ENCODE results near the gene PPP1R16B.

PPP1R16B gene

DNA sequence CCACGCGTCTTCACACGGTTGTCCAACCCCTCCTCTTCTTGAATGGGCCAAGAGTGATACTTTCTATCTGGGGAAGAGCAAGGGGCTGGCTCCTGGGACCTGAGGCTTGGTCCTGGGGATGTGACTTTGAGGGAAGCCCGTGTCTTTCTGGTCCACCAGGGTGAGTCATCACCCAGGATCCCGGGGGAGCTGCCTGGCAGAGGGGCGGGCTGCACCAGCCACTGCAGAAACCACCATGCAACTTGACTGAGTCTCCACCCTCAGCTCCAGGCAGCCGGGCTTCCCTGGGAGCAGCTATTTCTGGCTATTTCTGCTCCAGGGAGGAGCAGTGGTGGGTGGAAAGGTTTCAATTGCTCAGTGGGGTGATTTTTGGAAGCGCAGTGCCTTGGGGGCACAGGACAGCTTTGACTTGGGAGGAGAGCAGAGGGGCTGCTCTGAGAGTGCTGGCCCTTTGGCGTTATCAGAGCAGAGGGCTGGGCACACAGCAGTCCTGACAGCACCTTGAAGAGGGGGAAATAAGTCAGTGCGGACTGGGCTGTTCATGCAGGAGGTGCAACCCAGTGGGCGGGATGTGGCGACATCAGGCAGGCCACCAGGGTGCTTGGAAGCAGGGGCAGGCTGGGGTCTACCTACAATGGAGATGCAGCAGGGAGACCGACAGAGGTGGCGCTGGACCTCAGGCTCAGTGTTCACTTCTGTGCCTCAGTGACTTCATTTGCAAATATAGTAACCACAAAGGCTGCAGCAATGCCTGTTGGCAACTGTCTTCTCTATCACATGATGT is 75.6 kb downstream of the PPP1R16B start:
- no peak for DNase-seq

DNA sequence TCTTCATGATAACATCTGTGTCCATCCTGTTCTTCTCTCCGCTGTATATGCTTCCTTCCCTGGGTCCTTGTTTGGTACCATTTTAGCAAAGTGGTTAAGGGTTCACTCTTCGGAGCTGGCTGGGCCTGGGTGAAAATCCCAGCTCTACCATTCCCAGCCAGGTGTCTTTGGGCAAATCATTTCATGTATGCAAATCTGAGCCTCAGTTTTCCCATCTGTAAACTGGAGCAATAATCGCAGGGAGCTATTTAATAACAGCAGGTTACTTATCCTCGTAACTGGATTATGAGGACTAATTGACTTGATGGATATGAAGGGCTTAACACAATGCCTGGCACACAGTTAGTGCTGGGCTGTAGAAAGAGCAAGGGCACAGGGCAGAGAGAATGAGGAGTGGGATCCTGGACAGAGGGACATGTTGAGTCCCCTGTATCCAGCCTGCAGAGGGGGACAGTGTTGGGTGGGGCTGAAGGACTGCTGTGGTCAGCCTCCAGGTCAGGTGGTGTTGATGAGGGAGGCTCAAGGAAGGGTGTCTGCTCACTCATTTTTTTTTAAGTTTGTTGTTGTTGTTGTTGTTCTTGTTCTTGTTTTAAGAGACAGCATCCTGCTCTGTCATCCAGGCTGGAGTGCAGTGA is 76.4 kb downstream of the PPP1R16B start:
- no peak for DNase-seq

- no peak for DNase-seq
These were observed 77.1 kb downstream of the PPP1R16B start for GRCh38 chr20:38882600-38882999.

GRCh38 chr20:38883081-38883980 is 77.8 kb downstream of the PPP1R16B start:
- DNase-seq = no peak

GRCh38 chr20:38883981-38884733 is 78.7 kb downstream of the PPP1R16B start:
- DNase-seq = no peak

DNA sequence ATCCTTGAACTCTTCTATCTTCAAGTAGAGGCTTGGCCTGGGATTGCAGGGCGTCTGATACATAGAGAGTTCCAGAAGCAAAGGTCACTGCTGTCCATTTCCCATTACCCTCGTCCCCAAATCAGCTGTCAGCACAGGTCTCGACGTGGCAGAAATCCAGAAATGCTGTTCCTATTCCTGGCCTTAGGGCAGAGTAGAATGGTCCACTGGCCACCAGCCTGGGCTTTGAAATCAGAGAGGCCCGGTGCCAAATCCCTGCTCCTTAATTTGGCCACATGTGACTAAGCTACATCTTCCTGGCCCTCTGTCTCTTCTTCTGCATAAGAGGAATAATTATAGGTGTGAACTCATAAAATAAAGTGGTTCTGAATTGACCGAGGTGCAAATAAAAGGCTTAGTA is 79.9 kb downstream of the PPP1R16B start:
- DNase-seq = no peak

- DNase-seq = no peak
These were observed 82.7 kb downstream of the PPP1R16B start for GRCh38 chr20:38888059-38888831.

DNA sequence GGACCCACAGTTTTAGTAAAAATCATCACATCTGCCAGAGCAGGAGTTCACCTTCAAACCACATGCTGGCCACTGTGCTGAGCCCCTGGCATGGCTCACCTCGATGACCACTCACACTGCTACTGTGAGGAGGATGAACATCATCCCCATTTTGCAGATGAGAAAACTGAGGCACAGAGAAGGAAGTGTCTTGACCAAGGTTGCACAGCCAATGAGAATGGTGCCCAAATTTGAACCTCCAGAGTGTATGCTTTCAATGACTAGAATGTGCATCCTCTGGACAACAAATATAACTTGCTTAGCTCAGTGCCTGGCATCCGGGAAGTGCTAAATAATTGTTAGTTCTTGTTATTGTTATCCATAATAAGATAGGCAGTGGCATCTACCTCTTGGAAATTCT is 83.6 kb downstream of the PPP1R16B start:
- no peak for DNase-seq

- DNase-seq = no peak
These were observed 84.4 kb downstream of the PPP1R16B start for GRCh38 chr20:38889792-38890496.

- DNase-seq = no peak
These were observed 85.0 kb downstream of the PPP1R16B start for GRCh38 chr20:38890497-38890818.

DNA sequence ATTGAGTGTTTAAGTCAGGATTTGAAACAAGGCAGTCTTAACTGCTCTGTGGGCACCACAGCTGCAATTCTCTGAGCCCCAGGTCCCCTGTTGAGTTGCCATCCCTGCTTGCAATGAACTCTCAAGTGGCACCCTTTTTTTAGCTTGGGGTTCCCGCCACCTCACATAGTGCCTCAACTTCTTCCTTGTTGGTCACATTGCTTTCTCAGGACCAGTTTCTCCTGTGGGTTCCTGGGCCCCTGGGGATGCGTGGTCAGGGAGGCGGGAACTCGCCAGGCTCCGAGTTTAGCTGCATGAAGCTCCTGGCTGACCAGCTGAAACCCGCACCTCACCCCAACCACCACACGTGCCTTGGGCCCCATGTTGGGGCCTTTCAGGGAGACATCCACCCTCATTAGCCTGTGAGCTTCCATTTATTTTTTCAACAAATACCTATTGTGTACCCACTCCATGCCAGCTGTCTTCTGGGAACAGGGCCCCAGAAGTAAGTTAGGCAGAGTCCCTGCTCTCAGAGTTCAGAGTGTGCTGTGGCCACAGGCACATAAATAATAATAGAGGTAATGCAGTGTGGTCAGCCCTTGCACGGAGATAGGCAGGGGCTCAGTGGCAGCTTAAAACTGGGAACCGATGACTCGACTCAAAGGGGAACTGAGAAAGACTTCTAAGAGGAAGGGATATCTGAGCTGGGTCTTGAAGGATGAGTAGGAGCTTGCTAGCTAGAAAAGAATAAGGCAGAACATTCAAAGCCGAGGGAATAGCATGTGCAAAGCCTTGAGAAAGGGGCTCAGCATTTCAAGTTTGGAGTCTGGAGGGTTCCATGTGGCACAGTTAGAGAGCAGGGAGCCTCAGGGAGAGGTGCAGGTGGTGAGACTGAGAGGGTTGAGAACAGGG is 86.8 kb downstream of the PPP1R16B start:
- DNase-seq = no peak

DNA sequence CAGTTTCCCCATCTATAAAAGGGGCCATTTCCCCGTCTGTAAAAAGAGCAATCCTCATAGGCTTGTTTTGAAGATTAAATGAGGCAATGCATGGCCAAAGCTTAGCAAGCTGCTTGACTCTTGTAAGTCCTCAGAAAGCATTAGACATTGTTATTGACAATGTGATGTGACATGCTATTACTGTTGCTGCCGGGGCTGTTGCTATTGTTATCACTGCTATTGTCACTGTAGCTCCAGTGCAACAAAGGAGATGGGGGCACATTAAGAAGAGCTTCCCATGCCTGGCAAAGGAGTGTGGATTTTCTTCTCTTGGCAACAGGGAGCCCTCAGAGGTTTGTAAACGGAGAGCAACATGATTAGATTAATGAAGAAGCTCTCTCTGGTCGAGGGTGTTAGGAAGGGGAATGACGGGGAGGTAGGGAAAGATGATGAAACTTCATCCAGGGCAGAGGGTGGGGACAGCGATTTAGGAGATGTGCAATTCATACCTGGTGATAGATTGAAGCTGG is 87.6 kb downstream of the PPP1R16B start:
- DNase-seq = no peak

- DNase-seq = no peak
These were observed 88.1 kb downstream of the PPP1R16B start for GRCh38 chr20:38893565-38894090.

- DNase-seq = no peak
These were observed 88.8 kb downstream of the PPP1R16B start for GRCh38 chr20:38894091-38894847.

DNA sequence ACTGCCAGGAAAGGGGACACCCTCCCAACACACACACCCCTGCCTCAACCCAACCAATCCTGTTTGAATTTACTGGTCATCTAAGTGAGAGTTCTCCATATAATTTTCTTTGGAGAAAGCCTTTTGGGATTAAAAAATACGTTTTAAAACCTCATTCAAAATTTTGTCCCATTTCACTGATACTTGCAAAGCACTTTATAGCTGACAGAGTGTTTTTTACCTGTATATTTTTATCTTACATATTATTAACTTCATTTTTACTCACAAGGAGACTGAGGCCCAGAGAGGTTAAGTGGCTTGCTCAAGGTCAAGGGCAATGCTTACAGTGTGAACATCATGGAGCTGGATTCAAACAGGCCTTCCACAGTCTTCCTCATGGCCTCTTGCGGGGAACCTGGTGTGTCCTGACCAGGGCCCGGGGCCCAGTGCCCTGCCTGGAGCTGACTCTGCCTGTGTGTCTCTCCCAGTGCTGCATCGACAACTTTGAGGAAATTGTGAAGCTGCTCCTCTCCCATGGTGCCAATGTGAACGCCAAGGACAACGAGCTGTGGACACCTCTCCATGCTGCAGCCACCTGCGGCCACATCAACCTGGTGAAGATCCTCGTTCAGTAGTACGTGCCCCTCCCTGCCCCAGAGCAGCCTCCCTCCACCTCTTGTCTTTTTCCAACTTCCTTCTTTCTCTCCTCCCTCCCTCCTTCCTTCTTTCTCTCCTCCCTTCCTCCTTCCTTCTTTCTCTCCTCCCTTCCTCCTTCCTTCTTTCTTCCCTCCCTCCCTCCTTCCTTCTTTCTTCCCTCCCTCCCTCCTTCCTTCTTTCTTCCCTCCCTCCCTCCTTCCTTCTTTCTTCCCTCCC is 89.8 kb downstream of the PPP1R16B start:
- no peak for DNase-seq

GRCh38 chr20:38896009-38896594 is 90.6 kb downstream of the PPP1R16B start:
- no peak for DNase-seq

DNA sequence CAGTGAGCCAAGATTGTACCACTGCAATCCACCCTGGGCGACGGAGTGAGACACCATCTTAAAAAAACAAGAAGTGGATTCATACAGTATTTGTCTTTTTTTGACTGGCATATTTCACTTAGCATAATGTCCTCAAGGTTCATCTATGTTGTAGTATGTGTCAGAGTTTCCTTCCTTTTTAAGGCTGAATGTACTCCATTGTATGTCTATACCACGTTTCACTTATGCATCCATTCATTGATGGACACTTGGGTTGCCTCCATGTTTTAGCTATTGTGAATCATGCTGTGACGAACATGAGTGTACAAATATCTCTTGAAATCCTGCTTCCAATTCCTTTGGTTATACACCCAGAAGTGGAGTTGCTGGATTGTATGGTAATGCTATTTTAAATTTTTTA is 91.8 kb downstream of the PPP1R16B start:
- DNase-seq = no peak

DNA sequence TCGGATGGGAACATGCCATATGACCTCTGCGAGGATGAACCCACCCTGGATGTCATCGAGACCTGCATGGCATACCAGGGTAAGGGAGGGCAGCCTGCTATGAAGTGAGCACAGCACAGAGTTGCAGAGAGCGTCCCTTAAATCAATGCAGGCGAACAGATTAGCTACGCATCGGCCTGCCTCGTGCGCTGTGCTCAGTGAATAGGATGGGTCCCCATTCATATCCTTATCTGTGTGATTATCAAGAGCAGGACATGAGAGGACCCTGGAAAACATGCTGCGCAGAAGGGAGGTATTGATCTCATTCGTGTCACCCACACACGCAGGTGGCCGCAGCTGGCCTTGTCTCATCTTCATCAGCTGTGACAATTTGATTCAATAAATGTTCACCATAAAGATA is 95.1 kb downstream of the PPP1R16B start:
- no peak for DNase-seq
